Esophagus squamous epithelium (tissue), 4 donors: Measurements from ENCODE around the gene ATP10B.

Experiments
- CTCF ChIP-seq, 6 experiments: fragments of 450-650 bp in 4 of 6; fragments of 200-600 bp in 2 of 6; sonication (generic) in 2 of 6; IDR thresholded peaks; one replicate each; pipeline ENCODE4 v1.5.1; 2016 to 2019; ENCODE audit warnings: antibody characterized with exemption in 6 of 6, mild to moderate bottlenecking in 4 of 6, moderate library complexity in 4 of 6
- POLR2A ChIP-seq, 4 donors: fragments of 450-650 bp; IDR thresholded peaks; one replicate each; pipeline ENCODE4 v1.6.1; 2017; ENCODE audit warnings: antibody characterized with exemption in 4 of 4, mild to moderate bottlenecking in 4 of 4, moderate library complexity in 3 of 4

GRCh38 chr5:160770718-160771117, 81.3 kb downstream of the ATP10B start:
- TF ChIP-seq CTCF (IDR thresholded peaks at IDR 0.05) (no peak), POLR2A (IDR thresholded peaks at IDR 0.05) (no peak)
